HL-60 (cell line): ENCODE data around the gene B4GALT1.
A peak's percentile ranks its signal among the peaks of the same experiment; 100 is the strongest.
"Not testable (repeated sequence)": the region's sequence is repeated elsewhere in the genome, so short reads cannot be mapped to it uniquely, and the experiment has no call there.

Experiments used
- DNase-seq, 2 experiments: peaks; one replicate each; pipeline ENCODE4 v3.0.0-alpha.2; 2010 to 2020; ENCODE audit warnings: low read depth in 1 of 2, low spot score in 1 of 2
- H3K27ac ChIP-seq: fragments of 250-450 bp; sonication (Bioruptor Pico); replicated peaks from 2 replicates; pipeline ENCODE4 v1.5.1; 2020; ENCODE audit warnings: mild to moderate bottlenecking, moderate library complexity
- H3K27me3 ChIP-seq: fragments of 250-450 bp; sonication (Bioruptor Pico); 2 replicates; pipeline ENCODE4 v1.5.1; 2021; ENCODE audit warnings: mild to moderate bottlenecking, moderate library complexity; ENCODE audit not compliant: insufficient read depth, poor library complexity, severe bottlenecking
- H3K4me3 ChIP-seq: replicated peaks from 2 replicates; pipeline ENCODE4 v1.5.1; 2011; ENCODE audit warnings: mild to moderate bottlenecking, control low read depth, low read length; ENCODE audit not compliant: insufficient read depth
- GABPA ChIP-seq: IDR thresholded peaks from 2 replicates; pipeline ENCODE4 v1.6.1; 2012; ENCODE audit warnings: low read depth
- POLR2AphosphoS5 ChIP-seq: IDR thresholded peaks from 2 replicates; pipeline ENCODE4 v1.6.1; 2012; ENCODE audit warnings: low read depth
- SPI1 ChIP-seq: IDR thresholded peaks from 2 replicates; pipeline ENCODE4 v1.6.1; 2012; ENCODE audit warnings: low read depth, mild to moderate bottlenecking, borderline replicate concordance
- TF ChIP-seq, protein P1 (sequence below): IDR thresholded peaks from 2 replicates; pipeline ENCODE4 v1.6.1; 2012; ENCODE audit warnings: low read depth; ENCODE audit not compliant: insufficient replicate concordance
- TF ChIP-seq, protein P2 (sequence below): IDR thresholded peaks from one replicate; pipeline ENCODE4 v1.5.1; 2011; ENCODE audit warnings: low read length, control low read depth, inconsistent platforms; ENCODE audit not compliant: insufficient read depth

Gene B4GALT1

DNA sequence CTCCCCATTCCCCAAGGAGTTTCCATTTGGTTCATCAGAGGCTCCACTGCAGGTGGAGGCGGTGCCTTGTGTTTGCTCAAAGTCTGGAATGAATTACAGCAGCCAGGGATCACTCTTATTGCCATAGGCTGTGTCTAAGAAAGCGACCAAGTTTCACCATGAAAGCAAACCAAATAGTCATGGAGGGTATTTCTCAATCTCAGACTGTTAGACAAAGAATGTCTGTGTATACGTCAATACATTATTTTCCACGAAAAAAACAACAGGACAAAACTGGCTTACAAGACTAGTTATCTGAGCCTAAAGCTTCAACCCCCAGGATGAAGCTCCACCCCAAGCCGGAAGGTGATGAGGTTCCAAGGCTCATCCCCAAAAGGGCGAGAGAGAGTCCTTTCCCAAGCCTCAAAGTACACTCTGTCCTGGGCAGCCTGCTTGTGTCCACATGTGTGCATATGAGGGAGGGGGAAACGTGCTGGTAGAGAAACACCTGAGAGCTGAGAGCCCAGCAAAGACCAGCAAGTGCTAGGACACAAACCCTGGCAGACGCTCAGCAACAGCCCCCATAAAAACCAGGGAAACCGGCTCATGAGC, 4.3 kb downstream of the B4GALT1 start:
- H3K4me3 ChIP-seq = no peak overlapping the region
- TF ChIP-seq GABPA (no peak), SPI1 (no peak), POLR2AphosphoS5 (no peak)
- TF ChIP-seq, protein P1, sequence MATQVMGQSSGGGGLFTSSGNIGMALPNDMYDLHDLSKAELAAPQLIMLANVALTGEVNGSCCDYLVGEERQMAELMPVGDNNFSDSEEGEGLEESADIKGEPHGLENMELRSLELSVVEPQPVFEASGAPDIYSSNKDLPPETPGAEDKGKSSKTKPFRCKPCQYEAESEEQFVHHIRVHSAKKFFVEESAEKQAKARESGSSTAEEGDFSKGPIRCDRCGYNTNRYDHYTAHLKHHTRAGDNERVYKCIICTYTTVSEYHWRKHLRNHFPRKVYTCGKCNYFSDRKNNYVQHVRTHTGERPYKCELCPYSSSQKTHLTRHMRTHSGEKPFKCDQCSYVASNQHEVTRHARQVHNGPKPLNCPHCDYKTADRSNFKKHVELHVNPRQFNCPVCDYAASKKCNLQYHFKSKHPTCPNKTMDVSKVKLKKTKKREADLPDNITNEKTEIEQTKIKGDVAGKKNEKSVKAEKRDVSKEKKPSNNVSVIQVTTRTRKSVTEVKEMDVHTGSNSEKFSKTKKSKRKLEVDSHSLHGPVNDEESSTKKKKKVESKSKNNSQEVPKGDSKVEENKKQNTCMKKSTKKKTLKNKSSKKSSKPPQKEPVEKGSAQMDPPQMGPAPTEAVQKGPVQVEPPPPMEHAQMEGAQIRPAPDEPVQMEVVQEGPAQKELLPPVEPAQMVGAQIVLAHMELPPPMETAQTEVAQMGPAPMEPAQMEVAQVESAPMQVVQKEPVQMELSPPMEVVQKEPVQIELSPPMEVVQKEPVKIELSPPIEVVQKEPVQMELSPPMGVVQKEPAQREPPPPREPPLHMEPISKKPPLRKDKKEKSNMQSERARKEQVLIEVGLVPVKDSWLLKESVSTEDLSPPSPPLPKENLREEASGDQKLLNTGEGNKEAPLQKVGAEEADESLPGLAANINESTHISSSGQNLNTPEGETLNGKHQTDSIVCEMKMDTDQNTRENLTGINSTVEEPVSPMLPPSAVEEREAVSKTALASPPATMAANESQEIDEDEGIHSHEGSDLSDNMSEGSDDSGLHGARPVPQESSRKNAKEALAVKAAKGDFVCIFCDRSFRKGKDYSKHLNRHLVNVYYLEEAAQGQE = no peak
- TF ChIP-seq, protein P2, sequence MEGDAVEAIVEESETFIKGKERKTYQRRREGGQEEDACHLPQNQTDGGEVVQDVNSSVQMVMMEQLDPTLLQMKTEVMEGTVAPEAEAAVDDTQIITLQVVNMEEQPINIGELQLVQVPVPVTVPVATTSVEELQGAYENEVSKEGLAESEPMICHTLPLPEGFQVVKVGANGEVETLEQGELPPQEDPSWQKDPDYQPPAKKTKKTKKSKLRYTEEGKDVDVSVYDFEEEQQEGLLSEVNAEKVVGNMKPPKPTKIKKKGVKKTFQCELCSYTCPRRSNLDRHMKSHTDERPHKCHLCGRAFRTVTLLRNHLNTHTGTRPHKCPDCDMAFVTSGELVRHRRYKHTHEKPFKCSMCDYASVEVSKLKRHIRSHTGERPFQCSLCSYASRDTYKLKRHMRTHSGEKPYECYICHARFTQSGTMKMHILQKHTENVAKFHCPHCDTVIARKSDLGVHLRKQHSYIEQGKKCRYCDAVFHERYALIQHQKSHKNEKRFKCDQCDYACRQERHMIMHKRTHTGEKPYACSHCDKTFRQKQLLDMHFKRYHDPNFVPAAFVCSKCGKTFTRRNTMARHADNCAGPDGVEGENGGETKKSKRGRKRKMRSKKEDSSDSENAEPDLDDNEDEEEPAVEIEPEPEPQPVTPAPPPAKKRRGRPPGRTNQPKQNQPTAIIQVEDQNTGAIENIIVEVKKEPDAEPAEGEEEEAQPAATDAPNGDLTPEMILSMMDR = no peak
- no peak for DNase-seq
- H3K27me3 ChIP-seq = no peaks in the 10 kb centered on the region
- no peak overlapping the region for H3K27ac ChIP-seq

DNA sequence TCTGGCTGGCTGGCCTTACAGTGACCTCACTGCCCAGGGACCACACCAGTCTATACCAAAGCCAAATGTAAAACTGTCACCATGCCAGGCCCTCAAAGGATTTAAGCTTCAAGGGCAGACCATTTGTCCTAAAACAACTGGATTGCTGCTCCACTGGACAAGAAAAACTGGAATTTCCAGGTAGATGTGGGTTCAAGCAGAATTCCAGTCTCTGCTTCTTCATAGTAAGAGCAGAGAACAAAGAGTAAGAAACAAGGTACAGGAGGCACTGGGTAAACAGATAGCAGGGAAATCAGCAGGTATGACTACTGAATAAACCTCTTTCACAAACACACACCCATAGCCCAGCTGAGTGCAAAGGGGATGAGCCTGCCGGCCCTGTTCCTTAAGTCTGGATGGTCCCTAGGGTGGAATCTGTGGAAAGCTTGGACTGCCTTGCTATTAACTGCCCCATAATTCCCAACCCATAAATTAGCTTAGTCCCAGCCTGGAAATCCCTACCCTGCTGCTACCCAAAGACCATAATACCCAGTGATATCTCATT, 5.5 kb downstream of the B4GALT1 start:
- Histone ChIP-seq H3K4me3 (no peak overlapping the region), H3K27ac (no peak overlapping the region), H3K27me3 (no peaks in the 10 kb centered on the region)
- no peak for DNase-seq
- TF ChIP-seq, protein P1 = no peak

DNA sequence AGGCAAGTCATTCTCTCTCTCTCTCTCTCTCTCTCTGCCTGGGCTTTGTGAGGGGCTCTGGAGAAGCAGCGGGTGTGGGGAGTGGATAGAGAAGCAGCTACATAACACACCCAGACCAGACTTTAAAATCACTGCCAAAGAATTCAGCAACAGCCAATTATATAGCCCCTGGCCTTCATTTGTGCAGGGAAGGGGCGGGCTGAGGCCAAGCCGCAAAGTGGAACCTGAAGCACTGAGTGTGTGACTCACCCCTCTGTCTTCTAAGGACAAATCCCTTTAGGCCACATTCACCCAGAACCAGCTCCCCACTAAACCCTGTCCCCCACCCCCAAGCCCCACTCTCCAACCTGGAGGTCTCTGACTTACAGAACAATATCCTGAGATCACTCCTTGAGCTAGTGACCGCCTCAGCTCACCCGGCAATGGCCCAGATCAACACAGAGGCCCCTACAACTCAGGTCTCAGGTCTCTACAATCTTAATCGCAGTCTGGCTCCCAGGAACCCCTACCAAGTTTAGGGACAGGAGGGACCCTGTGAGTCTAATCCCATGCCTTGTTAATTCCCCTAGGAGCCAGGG, 6.0 kb downstream of the B4GALT1 start:
- Histone ChIP-seq H3K27ac (no peak overlapping the region), H3K4me3 (no peak overlapping the region), H3K27me3 (no peaks in the 10 kb centered on the region)
- DNase-seq = peak in 1 of 2 experiments; percentile 54
- TF ChIP-seq POLR2AphosphoS5 = no peak
- TF ChIP-seq, protein P1 = no peak
- TF ChIP-seq, protein P2 = no peak
- TF ChIP-seq SPI1 = no peak
- no peak for TF ChIP-seq GABPA

DNA sequence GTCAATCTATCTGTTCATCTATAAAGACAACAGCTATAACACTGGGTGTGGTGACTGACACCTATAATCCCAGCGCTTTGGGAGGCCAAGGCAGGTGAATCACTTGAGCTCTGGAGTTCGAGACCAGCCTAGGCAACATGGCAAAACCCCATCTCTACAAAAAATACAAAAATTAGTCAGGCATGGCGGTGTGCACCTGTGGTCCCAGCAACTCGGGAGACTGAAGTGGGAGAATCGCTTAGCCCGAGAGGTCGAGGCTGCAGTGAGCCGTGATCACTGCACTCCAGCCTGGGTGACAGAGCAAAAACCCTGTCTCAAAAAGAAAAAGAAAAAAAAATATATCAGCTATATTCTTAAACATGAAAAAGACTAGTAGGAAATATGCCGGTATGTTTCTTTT, 6.7 kb downstream of the B4GALT1 start:
- H3K27me3 ChIP-seq, DNase-seq, H3K27ac ChIP-seq, H3K4me3 ChIP-seq: not testable (repeated sequence)
